Stromal cell of bone marrow (primary cell): ENCODE data around the gene PRKCZ.

ENCODE experiments used
- DNase-seq: peaks from one replicate; pipeline ENCODE4 v3.0.0-alpha.2; 2012; ENCODE audit warnings: low read depth

The PRKCZ gene

DNA sequence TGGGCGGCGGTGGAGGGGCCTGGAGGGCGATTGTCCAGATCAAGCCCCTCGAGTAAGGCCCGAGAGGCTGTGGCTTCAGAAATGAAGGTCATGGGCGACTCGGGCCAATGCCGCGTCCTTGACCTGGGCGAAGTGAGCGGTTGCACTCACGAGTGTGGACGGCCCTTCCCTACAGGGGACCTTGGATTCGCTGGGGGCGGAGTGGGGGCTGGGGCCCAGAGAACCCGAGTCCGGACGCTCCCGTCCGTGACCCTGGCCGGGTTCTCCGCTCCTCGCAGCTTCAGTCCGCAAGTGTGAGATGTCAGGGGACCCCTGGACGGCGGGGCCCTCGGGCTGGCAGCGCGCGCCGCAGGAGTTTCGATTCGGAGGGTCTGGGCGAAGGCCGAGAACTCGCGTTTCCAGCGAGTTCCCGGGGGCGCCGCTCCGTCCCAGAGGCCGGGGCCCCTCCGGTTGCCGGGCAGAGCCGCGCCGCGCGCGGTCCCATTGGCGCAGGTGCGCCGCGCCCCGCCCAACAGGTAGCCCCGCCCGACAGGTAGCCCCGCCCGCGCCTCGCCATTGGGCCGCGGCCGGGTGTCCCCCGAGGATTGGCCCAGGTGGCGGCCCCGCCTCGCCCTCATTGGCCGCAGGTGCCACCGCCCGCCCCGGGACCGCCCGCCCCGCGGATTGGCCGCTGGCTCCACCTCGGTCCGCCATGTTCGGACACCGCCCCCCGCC lies at the start of gene PRKCZ:
TSS of gene PRKCZ (plus strand) at position 694 of the 714 bp plus-strand sequence. CDS start 220 bp downstream, outside the sequence.
- no peak for DNase-seq

DNA sequence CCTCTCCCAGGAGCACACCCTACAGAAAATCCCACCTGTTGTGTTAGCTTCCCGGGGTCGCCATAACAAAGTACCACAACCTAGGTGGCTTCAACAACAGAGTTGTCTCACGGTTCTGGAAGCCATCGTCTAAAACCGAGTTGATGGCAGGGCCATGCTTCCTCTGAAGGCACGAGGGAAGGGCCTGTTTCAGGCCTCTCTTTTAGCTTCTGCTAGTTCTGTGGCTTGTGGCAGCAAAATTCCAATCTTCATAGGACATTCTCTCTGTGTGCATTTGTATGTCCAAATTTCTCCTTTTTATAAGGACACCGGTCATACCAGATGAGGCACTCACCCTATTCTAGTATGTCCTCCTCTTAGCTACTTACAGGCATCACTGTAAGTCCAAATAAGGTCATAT lies 49.8 kb upstream of the PRKCZ start:
- no peak for DNase-seq

DNA sequence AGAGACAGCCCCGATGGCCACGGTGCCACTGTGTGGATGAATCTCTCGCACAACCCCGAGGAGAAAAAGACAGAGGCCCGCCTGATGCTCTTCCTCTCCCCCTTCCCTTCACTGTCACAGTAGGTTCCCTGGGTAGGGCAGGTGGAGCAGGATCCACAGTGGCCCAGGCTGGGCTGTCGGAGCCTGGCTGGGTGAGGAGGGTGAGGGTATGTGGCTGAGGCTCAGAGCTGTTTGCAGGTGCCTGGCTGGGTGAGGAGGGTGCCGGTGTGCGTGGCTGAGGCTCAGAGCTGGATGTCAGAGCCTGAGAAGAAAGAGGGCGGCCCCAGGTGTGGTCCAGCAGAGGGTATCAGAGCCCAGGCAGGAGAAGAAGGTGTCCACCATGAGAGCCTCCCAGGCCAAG lies 49.4 kb upstream of the PRKCZ start:
- no peak for DNase-seq

DNA sequence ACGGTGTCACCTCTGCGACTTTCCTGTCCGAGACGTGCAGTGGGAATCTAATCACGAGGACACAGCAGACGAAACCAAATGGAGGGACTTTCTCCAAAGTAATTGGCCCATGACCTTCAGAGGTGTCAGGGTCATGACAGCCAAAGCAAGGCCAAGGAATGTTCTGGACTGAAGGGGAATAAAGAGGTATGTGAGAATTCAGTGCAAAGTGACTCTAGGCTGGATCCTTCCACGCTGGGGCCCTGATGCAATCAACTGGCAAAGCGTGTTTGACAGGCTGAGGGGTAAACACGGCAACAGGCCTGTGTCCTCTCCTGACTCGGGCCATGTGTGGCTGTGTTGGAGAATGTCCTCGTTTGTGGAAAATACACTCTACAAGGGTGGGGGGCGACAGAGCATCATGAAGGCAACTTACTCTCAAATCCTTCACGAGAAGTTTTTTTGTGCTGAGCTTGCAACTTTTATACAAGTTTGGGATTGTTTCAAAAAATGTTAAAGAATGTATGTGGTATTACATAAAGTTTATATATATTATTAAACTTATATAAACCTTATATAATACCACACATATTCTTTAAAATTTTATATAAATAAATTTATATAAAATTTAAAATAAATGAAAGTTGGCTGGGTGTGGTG lies 48.3 kb upstream of the PRKCZ start:
- DNase-seq = no peak

DNA sequence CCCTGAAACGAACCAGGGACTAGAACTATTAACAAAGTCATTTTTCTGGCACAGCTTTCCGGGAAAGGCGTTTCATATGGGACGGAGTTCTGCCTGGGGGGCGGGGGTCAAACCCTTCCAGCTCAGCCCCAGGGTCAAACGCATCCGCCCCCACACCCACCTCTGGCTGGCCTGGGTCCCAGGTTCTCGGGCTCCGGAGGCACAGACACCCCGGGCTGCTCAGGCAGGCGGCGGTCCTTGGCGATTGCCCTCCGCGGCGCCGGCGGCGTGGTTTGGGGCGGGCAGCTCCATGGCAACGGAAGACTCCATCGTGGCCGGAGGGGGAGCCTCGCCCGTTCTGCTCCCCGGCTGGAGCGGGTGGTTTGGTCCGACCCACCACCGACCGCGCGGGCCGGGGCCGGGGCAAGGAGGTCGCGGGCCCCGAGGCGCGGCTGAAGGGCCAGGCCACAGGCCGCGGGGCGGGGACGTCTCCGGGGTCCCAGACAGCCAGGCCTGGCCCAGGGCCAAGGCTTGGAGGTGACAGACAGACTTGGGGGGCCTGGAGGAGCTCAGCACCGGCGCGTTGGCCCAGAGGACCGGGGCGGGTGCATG lies 46.6 kb upstream of the PRKCZ start, which contains the start of gene CFAP74:
TSS of gene CFAP74 (minus strand) at position 246 of the 591 bp plus-strand sequence. CDS start 12,830 bp downstream, outside the sequence.
- no peak for DNase-seq

DNA sequence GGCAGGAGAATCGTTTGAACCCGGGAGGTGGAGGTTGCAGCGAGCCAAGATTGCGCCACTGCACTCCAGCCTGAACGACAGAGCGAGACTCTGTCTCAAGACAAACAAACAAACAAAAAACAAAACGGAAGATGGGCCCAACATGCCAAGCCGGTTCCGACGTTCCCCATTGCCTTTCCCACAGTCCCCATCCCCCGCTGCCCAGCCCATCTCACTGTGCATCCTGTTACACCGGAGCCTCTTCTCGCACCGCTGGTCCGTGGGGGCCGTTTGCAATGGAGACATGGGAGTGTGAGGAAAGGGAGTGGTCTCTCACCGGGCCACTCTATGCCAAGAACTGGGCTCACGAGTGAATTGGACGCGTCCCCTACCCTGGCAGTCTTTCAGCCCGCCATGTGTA lies 45.4 kb upstream of the PRKCZ start:
- DNase-seq = no peak

DNA sequence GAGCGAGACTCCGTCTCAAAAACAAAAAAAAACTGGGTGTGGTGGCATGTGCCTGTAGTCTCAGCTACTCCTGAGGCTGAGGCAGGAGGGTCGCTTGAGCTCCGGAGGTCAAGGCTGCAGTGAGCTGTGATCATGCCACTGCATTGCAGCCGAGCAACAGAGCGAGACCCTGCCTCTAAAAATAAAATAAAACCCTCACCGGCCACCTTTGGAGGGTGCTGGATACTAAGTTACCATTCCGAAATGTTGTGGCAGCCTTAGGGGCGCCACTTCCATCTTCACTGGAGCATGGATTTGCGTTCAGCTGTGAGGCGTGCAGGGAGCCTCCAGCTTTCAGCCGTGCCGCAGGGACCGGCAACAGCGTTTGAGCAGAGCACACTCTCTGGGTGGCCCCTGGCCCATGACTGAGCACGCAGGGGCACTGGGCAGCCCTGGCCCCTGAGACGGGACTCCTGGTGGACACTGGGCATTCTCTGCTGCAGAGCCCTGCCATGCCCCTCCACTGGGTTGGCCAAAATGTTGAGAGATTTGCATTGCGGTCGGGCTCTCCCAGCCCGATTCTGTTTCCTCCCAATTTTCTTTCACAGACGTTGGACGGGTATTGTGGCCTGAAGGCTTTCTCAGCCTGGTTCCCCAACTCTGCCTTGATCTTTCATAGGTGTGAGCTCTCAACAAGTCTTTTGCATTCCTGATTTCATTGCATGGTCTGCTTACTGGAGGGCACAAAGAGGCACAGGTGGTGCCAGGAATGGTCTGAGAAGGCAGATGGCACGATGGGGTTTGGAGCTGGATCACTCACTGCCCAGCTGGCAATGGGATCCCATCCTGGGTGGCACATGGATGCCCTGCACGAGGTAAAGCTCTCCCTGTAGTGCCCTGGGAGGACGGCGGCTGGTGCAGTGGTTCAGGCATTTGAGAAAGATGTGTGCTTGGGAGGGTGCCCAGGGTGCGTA lies 40.8 kb upstream of the PRKCZ start:
- DNase-seq = no peak

DNA sequence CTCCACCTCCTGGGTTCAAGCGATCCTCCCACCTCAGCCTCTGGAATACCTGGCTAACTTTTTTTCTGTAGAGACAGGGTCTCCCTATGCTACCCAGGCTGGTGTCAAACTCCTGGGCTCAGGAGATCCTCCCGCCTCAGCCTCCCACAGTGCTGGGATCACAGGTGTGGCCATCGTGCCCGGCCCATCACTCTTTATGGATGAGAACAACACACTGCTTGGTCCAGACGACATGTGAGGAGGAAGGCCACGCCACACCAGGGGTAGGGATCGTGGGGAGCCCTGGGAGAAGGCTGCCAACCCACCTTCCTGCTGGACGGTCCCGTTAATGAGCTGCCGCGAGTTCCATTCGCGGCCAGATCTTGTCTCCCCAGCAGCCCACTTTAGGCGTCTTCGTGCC lies 36.0 kb upstream of the PRKCZ start:
- DNase-seq = no peak

DNA sequence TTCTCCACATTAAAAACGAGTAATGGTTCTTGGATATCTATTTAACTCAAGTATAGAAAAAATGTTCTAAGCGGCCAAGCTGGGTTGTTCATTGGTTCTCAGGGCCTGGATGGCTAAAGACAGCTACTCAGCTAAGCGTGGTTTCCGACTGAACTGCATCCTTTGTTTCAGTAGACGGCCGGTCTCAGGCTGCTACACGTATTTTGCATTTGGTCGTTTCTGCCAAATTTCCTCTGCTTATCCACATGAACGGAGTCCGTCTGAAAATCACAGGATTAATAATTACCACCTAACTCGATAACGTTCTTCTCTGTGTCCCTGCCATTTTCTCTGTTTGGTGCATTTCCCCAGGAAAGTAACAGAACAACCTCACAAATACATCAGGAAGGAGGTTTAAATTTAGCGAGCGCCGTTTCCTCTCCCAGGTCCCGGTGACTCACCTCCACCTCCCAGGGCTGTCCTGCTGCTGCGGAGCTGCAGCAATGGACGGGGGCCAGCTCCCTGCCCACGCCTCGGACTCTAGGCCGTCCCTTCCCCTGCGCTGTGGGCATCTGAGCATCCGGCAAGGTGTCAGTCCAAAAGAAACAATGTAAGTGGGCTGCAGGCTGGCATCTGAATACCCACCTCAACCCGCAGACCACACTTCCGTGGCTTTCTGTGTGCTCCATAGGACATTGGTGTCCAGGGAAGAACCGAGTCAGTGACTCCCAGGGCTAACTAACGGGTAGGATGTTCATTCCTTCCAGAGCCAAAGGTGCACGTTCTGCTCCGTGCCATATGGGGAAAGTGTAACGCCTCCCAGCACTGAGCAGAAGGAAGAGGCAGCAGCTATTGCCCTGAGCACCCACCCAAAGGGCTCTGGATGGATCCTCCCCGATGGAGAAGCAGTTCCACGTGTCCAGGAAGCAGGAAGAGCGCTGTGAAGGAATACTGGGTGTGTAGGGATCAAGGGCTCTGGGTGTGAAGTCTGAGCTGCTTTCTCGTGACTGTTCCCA lies 35.2 kb upstream of the PRKCZ start:
- DNase-seq = no peak

DNA sequence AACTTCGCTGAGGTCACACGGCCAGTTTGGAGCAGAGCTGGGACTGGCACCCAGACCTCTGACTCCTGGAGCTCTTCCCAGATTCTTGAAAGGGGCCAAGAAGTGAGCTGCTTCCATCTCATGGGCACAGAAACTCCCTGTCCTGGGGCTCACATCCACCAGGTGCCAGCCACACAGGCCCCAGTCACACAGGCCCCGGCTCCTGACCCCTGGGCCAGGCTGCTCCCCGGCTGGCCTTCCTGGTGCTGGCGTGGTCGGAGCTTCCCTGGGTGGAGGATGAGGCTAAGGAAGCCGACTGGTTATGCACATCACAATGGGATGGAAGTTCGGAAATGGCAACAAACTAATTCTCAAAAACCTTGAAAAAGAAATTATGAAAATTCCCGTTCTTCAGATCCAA lies 34.1 kb upstream of the PRKCZ start:
- no peak for DNase-seq

DNA sequence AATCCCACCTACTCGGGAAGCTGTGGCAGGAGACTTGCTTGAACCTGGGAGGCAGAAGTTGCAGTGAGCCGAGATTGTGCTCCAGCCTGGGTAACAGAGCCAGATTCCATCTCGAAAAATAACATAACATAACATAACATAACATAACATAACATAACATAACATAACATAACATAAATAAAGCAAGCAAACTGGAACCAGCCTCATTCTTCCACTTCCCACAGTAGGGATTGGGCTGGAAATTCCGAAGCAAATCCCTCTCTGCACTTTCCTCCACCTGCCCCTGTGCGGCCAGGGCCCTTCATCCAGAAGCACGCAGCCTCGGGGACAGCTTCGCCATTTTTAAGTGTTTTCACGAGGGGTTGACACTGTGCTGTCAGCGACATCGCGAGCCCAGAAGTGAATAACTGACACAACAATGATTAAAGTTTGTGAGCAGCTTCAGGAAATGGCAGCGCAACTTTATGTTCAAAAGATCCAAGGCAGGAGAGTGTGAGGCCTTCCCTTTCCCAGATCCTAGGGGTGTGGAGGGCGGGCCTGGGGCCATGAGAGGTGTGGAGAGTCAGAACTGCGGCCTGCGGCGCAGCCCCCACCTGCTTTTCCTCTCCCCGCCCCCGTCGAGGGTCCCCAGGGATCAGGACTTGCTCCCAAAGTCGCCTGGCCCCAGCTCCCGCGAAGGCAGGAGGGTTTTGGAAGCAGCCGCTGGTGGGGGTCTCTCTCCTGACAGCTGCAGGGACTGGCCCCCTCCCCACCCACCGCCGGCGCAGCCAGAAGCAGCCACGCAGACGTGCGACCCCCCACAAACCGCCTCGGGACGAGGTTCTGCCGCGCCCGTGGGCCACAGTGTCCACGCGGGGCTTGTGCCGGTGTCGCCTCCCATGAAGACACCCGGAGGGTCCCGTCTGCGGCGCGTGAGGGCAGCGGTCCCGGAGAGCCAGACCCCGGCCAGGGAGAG lies 31.7 kb upstream of the PRKCZ start:
- no peak for DNase-seq

DNA sequence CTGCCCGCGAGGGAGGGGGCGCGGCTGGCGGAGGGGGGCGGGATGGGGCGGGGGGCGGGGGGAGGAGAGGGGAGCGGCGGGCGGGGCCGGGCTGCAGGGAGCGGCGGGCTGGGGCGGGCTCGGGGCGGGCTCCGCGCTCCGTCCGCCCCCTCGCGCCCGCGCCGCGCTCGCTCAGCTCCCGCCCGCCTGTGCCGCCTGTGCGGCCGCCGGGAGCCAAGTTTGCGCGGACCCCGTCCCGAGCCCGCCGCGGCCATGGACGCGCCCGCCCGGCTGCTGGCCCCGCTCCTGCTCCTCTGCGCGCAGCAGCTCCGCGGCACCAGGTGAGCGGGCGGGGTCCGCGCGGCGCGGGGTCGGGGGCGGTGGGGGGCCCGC lies 31.1 kb upstream of the PRKCZ start, which contains the start of gene GABRD:
TSS of gene GABRD (plus strand) at position 174 of the 372 bp plus-strand sequence. CDS start at position 253, 79 bp downstream.
- DNase-seq = no peak

DNA sequence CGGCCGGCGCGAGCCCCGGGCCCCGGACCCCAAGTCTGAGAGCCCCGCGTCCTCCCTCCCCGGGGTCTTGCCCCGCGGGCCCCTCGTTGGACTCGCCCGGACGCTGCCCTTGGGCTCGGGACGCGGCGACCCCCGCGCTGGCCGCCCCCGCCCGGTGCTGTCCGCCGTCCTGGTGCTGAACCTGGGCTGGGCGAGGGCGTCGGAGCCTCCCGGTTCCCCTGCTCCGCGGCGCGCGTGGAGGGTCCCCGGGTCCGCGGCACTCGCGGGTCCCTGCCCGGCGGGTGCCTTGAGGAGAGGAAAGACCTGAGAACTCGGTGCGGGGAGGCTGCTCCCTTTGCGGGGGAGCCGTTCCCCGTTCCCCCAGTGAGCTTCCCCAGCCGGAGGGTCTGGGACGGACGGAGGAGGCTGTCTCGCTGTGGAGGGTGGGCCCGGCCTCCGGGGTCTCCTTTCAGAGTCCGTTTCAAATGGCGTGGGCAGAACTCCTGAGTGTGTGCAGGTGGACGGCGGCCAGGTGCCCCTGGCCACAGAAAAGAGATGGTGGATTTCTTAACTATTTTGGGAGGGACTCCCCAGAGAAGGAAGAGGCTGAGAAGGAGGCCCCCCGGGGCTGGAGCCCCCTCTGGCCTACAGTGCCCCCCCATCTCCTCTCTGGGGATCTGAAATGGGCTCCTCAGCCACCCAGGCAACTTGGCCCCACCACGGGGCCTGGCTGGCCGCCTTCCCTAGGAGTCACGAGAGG lies 30.5 kb upstream of the PRKCZ start:
- no peak for DNase-seq

DNA sequence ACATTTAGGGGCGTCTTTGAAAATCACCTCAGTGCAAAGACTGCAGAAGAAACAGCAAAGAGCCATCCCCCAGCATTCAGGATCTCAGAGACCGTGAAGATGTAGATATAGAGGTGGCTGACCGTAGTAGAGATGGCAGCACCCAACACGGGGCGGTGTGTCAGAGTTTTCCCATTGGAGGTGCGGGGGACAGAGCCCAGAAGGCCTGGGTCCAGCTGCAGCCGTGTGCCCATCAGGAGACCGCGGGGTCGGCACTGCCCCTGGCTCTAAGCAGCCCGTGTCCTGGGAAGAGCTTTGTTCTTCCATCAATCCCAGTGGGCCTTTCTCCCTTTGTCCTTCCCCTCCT lies 29.9 kb upstream of the PRKCZ start:
- no peak for DNase-seq

DNA sequence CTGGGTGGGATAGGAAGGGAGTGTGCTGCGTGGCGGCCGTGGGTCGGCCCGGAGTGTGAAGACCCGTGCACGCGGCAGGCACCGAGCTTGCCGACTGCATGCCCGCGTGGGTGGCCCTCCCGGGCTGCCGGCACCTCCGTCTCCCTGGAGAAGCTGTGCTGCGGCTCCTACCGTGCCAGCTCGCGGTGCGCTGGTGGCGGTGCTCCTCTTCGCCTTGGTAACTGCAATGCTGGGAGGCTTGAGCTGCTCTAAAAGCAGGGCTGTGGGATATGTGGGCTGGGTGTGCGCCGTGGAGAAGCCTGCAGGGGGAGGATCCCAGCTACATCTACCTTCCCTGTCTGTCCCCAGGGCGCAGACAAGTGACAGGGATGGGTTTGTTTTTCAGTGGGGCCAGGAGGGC lies 28.7 kb upstream of the PRKCZ start:
- no peak for DNase-seq

DNA sequence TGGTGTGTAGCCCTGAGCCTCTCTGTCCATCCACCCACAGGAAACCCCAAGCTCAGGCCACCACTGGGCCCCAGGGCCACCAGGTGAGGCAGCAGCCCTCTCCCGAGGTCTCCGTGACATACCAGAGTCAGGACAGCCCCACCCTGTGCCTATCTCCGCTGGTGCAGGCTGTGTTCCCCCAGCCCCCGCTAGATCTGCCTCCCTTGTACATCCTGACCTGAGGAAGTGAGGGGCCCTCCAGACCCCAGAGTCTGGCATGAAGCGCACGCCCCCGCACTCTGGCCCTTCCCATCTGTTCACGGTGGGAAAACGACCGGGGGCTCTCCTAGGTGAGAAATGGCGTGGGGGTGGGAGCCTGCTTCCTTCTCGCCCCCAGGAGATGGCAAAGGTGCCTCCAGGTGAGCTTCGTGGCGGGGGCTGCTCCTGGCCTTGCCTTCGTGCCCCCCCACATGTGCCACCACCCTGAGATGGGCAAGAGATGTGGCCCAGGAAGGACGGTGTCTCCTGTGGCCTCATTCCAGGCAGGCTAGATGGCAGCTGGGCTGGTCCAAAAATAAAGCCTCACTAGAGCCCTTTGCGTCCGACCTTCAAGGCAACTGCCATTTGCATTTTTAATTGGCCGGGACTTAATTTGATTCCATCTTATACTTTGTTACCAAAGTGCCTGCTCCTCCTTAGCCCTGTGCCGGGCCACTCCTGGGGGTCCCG lies 28.0 kb upstream of the PRKCZ start:
- DNase-seq = no peak

DNA sequence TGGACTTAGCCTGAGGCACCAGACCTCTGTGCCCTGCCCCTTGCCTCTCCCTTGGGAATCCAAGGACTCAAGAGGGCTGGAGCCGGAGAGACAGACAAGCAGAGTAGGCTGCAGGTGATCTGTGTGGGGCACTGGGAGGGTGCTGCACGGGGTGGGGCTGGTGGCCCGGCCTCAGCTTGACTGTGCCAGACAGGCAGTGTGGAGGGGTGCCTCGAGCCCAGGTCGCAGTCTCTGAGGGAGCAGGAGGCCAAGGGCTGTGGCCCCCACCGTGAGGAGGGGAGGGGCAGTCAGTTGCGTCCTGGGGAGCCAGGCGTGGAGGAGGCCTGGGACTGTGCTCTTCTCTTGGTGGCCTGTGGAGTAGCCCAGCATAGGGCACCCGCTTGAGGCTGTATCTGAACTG lies 27.0 kb upstream of the PRKCZ start:
- DNase-seq = no peak

DNA sequence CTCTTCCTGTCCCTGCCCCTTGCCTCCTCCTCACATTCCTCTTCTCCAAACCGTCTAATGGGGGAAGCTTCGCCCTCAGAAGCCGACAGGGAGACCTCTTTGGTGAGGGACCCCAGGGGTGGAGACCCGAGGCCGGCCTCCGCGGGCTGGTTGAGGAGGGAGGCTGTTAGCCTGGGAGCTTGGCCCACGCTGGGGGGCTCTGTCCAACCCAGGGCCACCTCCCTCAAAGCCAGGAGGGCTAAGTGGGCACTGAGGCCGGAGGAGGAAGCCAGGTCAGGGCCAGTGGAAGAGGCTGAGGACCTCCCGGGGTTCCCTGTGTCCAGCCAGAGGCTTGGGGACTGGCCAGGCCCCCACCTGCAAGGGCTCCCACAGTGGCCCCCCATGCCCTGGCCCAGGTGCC lies 25.8 kb upstream of the PRKCZ start:
- no peak for DNase-seq

DNA sequence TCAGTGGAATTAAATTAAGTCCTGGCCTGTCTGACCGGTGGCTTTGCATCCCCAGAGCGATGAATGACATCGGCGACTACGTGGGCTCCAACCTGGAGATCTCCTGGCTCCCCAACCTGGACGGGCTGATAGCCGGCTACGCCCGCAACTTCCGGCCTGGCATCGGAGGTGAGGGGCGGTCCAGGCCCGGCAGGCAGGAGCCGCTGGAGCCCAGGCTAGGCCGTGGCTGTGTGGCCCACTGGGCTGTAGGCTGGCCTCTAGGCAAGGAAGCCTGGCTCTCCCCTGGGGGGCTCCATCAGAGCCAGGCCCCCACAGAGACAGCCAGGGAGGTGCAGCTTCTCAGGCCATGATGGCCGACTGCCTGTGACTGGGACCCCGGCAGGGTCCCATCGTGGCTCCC lies 25.3 kb upstream of the PRKCZ start:
- DNase-seq = no peak
